Rectal smooth muscle tissue (tissue), 1 donor: ENCODE measurements around the gene DNAH17.

ENCODE experiments used
- H3K27ac ChIP-seq: one replicate; pipeline ENCODE4 v1.7.0; 2013; ENCODE audit warnings: low read depth, low read length, inconsistent platforms
- H3K27me3 ChIP-seq: one replicate; pipeline ENCODE4 v1.7.0; 2013; ENCODE audit warnings: low read length; ENCODE audit not compliant: control insufficient read depth, insufficient read depth
- H3K36me3 ChIP-seq: one replicate; pipeline ENCODE4 v1.7.0; 2013; ENCODE audit warnings: low read length; ENCODE audit not compliant: control insufficient read depth, insufficient read depth
- H3K4me1 ChIP-seq: one replicate; pipeline ENCODE4 v1.7.0; 2013; ENCODE audit warnings: low read length; ENCODE audit not compliant: control insufficient read depth, insufficient read depth
- H3K4me3 ChIP-seq: one replicate; pipeline ENCODE4 v1.7.0; 2013; ENCODE audit warnings: low read length
- H3K9ac ChIP-seq: one replicate; pipeline ENCODE4 v1.7.0; 2013; ENCODE audit warnings: low read length

The DNAH17 gene

GRCh38 chr17:78532311-78532710 is 44.9 kb downstream of the DNAH17 start:
- no peak overlapping the region for H3K9ac ChIP-seq
- H3K27ac ChIP-seq = no peak overlapping the region
- H3K4me3 ChIP-seq = no peak overlapping the region
- no peaks in the 10 kb centered on the region for H3K36me3 ChIP-seq
- H3K27me3 ChIP-seq = no peaks in the 10 kb centered on the region
- no peaks in the 10 kb centered on the region for H3K4me1 ChIP-seq

- H3K36me3 ChIP-seq = no peaks in the 10 kb centered on the region
- H3K9ac ChIP-seq = no peak overlapping the region
- H3K27ac ChIP-seq = no peak overlapping the region
- no peaks in the 10 kb centered on the region for H3K4me1 ChIP-seq
- no peaks in the 10 kb centered on the region for H3K27me3 ChIP-seq
- H3K4me3 ChIP-seq = no peak overlapping the region
These were observed 46.5 kb downstream of the DNAH17 start for GRCh38 chr17:78530675-78531074.

- H3K4me1 ChIP-seq = no peaks in the 10 kb centered on the region
- H3K36me3 ChIP-seq = no peaks in the 10 kb centered on the region
- no peak overlapping the region for H3K27ac ChIP-seq
- H3K4me3 ChIP-seq = no peak overlapping the region
- H3K9ac ChIP-seq = no peak overlapping the region
- H3K27me3 ChIP-seq = no peaks in the 10 kb centered on the region
These were observed 47.1 kb downstream of the DNAH17 start for GRCh38 chr17:78529871-78530670.

- no peaks in the 10 kb centered on the region for H3K36me3 ChIP-seq
- no peak overlapping the region for H3K27ac ChIP-seq
- no peak overlapping the region for H3K4me3 ChIP-seq
- H3K27me3 ChIP-seq = no peaks in the 10 kb centered on the region
- H3K9ac ChIP-seq = no peak overlapping the region
- no peaks in the 10 kb centered on the region for H3K4me1 ChIP-seq
These were observed 47.9 kb downstream of the DNAH17 start for GRCh38 chr17:78529251-78529650.

- no peaks in the 10 kb centered on the region for H3K36me3 ChIP-seq
- no peak overlapping the region for H3K27ac ChIP-seq
- no peak overlapping the region for H3K9ac ChIP-seq
- H3K4me1 ChIP-seq = no peaks in the 10 kb centered on the region
- no peaks in the 10 kb centered on the region for H3K27me3 ChIP-seq
- H3K4me3 ChIP-seq = no peak overlapping the region
These were observed 48.7 kb downstream of the DNAH17 start for GRCh38 chr17:78528541-78528940.

- H3K4me1 ChIP-seq = no peaks in the 10 kb centered on the region
- H3K36me3 ChIP-seq = no peaks in the 10 kb centered on the region
- no peaks in the 10 kb centered on the region for H3K27me3 ChIP-seq
- H3K9ac ChIP-seq = no peak overlapping the region
- no peak overlapping the region for H3K27ac ChIP-seq
- no peak overlapping the region for H3K4me3 ChIP-seq
These were observed 49.9 kb downstream of the DNAH17 start for GRCh38 chr17:78527345-78527744.

- Histone ChIP-seq H3K36me3 (no peaks in the 10 kb centered on the region), H3K4me3 (no peak overlapping the region), H3K9ac (no peak overlapping the region), H3K27me3 (no peaks in the 10 kb centered on the region), H3K4me1 (no peaks in the 10 kb centered on the region), H3K27ac (no peak overlapping the region)
These were observed 50.8 kb downstream of the DNAH17 start for GRCh38 chr17:78526231-78527025.

- Histone ChIP-seq H3K9ac (no peak overlapping the region), H3K4me3 (no peak overlapping the region), H3K27me3 (no peaks in the 10 kb centered on the region), H3K36me3 (no peaks in the 10 kb centered on the region), H3K27ac (no peak overlapping the region), H3K4me1 (no peaks in the 10 kb centered on the region)
These were observed 51.6 kb downstream of the DNAH17 start for GRCh38 chr17:78525511-78526160.

- H3K9ac ChIP-seq = no peak overlapping the region
- no peaks in the 10 kb centered on the region for H3K4me1 ChIP-seq
- no peak overlapping the region for H3K27ac ChIP-seq
- H3K27me3 ChIP-seq = no peaks in the 10 kb centered on the region
- H3K4me3 ChIP-seq = no peak overlapping the region
- H3K36me3 ChIP-seq = no peaks in the 10 kb centered on the region
These were observed 52.2 kb downstream of the DNAH17 start for GRCh38 chr17:78524870-78525510.

GRCh38 chr17:78523934-78524655 is 53.1 kb downstream of the DNAH17 start:
- Histone ChIP-seq H3K27ac (no peak overlapping the region), H3K27me3 (no peaks in the 10 kb centered on the region), H3K4me1 (no peaks in the 10 kb centered on the region), H3K4me3 (no peak overlapping the region), H3K9ac (no peak overlapping the region), H3K36me3 (no peaks in the 10 kb centered on the region)

GRCh38 chr17:78522031-78522809 is 55.0 kb downstream of the DNAH17 start:
- Histone ChIP-seq H3K9ac (no peak overlapping the region), H3K27ac (no peak overlapping the region), H3K4me3 (no peak overlapping the region), H3K27me3 (no peaks in the 10 kb centered on the region), H3K4me1 (no peaks in the 10 kb centered on the region), H3K36me3 (no peaks in the 10 kb centered on the region)
